Endothelial cell of umbilical vein (primary cell): ENCODE results near the gene DYNC1LI2. TPM values are rescaled to one million over a fixed set of nuclear protein-coding genes. Genes with fewer than 3 reads are reported as not detected.
A peak's percentile ranks its signal among the peaks of the same experiment; 100 is the strongest.

Experiments used
- BruUV-seq: library from RNA; stranded (reverse); fragments of 400-500 nt; replicated peaks from 2 replicates; lab custom pipeline; 2021; lab: Mats Ljungman, UMichigan
- CTCF ChIA-PET: fragments of 300-600, 350-600 bp; sonication (Branson Sonifier 250); formaldehyde crosslinking; loops from one replicate; lab custom pipeline; 2021; ENCODE audit warnings: antibody characterized with exemption, inconsistent platforms; lab: Charles Lee
- POLR2A ChIA-PET: fragments of 300-600, 350-600 bp; sonication (Branson Sonifier 250); formaldehyde crosslinking; loops from one replicate; lab custom pipeline; 2021; ENCODE audit warnings: antibody characterized with exemption, inconsistent platforms; lab: Charles Lee
- DNase-seq: peaks from one replicate; pipeline ENCODE4 v3.0.0-alpha.2; 2011; ENCODE audit warnings: low read depth, low spot score
- FAIRE-seq: peaks from 2 replicates; lab custom pipeline; 2011; peaks lifted over from hg19 to GRCh38; lab: Jason Lieb, UNC
- H2AFZ ChIP-seq: 2 replicates; pipeline ENCODE4 v1.6.0; 2012; ENCODE audit warnings: low read depth, low read length, control low read depth, inconsistent platforms
- H3K27ac ChIP-seq: 2 replicates; pipeline ENCODE4 v1.5.1; 2011; ENCODE audit warnings: low read depth, mild to moderate bottlenecking, control low read depth, low read length, moderate library complexity; ENCODE audit not compliant: insufficient read depth
- H3K27me3 ChIP-seq, 2 experiments: 2 replicates each; pipeline versions ENCODE4 v1.6.0 to v1.6.1; 2011; ENCODE audit warnings: low read length in 2 of 2, mixed read lengths in 1 of 2; ENCODE audit not compliant: control insufficient read depth in 2 of 2, insufficient read depth in 2 of 2
- H3K36me3 ChIP-seq, 2 experiments: 2 replicates in 1 of 2; 3 replicates in 1 of 2; pipeline ENCODE4 v1.5.1; 2011; ENCODE audit warnings: low read length in 2 of 2, mild to moderate bottlenecking in 1 of 2, moderate library complexity in 1 of 2; ENCODE audit not compliant: control insufficient read depth in 2 of 2, insufficient read depth in 2 of 2; ENCODE audit errors: extremely low read depth in 1 of 2
- H3K4me1 ChIP-seq: 3 replicates; pipeline ENCODE4 v1.5.1; 2011; ENCODE audit warnings: mild to moderate bottlenecking, low read length; ENCODE audit not compliant: control insufficient read depth, insufficient read depth; ENCODE audit errors: extremely low read depth
- H3K4me2 ChIP-seq: 2 replicates; pipeline ENCODE4 v1.6.1; 2011; ENCODE audit warnings: low read length, control low read depth, mixed read lengths; ENCODE audit not compliant: insufficient read depth
- H3K4me3 ChIP-seq, 3 experiments: fragments of 200-600 bp in 1 of 3; sonication (generic), shearing (Covaris generic) in 1 of 3; replicated peaks in 1 of 3; 2 replicates each; pipeline ENCODE4 v1.5.1; 2011 to 2016; ENCODE audit warnings: control low read depth in 3 of 3, low read length in 3 of 3, mild to moderate bottlenecking in 2 of 3, inconsistent platforms in 1 of 3, low read depth in 1 of 3, moderate library complexity in 1 of 3; ENCODE audit not compliant: insufficient read depth in 1 of 3
- H3K79me2 ChIP-seq: 2 replicates; pipeline ENCODE4 v1.6.0; 2012; ENCODE audit warnings: low read length, inconsistent platforms; ENCODE audit not compliant: control insufficient read depth, insufficient read depth
- H3K9ac ChIP-seq: replicated peaks from 2 replicates; pipeline ENCODE3; 2011; ENCODE audit warnings: low read length, control low read depth; ENCODE audit not compliant: insufficient read depth; ENCODE audit errors: extremely low read depth
- H3K9me1 ChIP-seq: replicated peaks from 3 replicates; pipeline ENCODE4 v1.6.0; 2011; ENCODE audit warnings: mild to moderate bottlenecking, low read length; ENCODE audit not compliant: control insufficient read depth, insufficient read depth; ENCODE audit errors: extremely low read depth
- H3K9me3 ChIP-seq: replicated peaks from 2 replicates; pipeline ENCODE4 v1.5.1; 2012; ENCODE audit warnings: low read length, inconsistent platforms; ENCODE audit not compliant: control insufficient read depth, insufficient read depth
- H4K20me1 ChIP-seq: replicated peaks from 2 replicates; pipeline ENCODE3; 2011; ENCODE audit warnings: mild to moderate bottlenecking, low read length; ENCODE audit not compliant: control insufficient read depth, insufficient read depth; ENCODE audit errors: extremely low read depth
- EZH2 ChIP-seq: IDR thresholded peaks from 2 replicates; pipeline ENCODE4 v1.6.1; 2012; ENCODE audit warnings: borderline replicate concordance, low read depth, mild to moderate bottlenecking, moderate library complexity, low read length, inconsistent platforms; ENCODE audit not compliant: severe bottlenecking
- FOS ChIP-seq: IDR thresholded peaks from 2 replicates; pipeline ENCODE4 v1.6.1; 2011; ENCODE audit warnings: mild to moderate bottlenecking, low read length, moderate library complexity, borderline replicate concordance; ENCODE audit not compliant: insufficient read depth
- GATA2 ChIP-seq: IDR thresholded peaks from 2 replicates; pipeline ENCODE4 v1.7.0; 2011; ENCODE audit warnings: low read depth, mild to moderate bottlenecking, moderate library complexity, mixed read lengths, low read length; ENCODE audit not compliant: insufficient read length, insufficient read depth
- JUN ChIP-seq: IDR thresholded peaks from 2 replicates; pipeline ENCODE4 v1.6.1; 2011; ENCODE audit warnings: borderline replicate concordance, low read depth; ENCODE audit not compliant: insufficient read length, insufficient read depth
- MYC ChIP-seq: IDR thresholded peaks from one replicate; pipeline ENCODE4 v1.6.1; 2011; ENCODE audit warnings: mild to moderate bottlenecking, low read depth, low read length
- POLR2A ChIP-seq: IDR thresholded peaks from 2 replicates; pipeline ENCODE4 v1.6.1; 2012; ENCODE audit warnings: low read depth, mild to moderate bottlenecking, control low read depth, low read length
- POLR2AphosphoS5 ChIP-seq: IDR thresholded peaks from 2 replicates; pipeline ENCODE4 v1.6.1; 2012; ENCODE audit warnings: low read depth, mild to moderate bottlenecking, control low read depth, low read length, moderate library complexity; ENCODE audit not compliant: insufficient read depth
- dilution Hi-C: fragments of 300-500 bp; cut with MboI; formaldehyde crosslinking; loops from one replicate; pipeline ENCODE4 v1.15.0; 2019; ENCODE audit warnings: low sequenced_read_pairs; ENCODE audit not compliant: extremely low pct_ligation_motif_present
- intact Hi-C: fragments of 100-400 bp; cut with micrococcal nuclease; formaldehyde crosslinking; loops from one replicate; pipeline ENCODE4 v1.10.0; 2022
- polyA plus RNA-seq, 4 experiments: library from polyadenylated mRNA; depleted of rRNA in 3 of 4; stranded (reverse) in 3 of 4; unstranded in 1 of 4; fragments of >200 nt; gene quantifications; 2 replicates each; pipeline versions ENCODE4 v1.2.1 to v1.2.3, GENCODE V29; 2011 to 2012; ENCODE audit warnings: missing spikeins in 1 of 4
- total RNA-seq: library from RNA; stranded (reverse); gene quantifications from 2 replicates; pipeline ENCODE4 v1.2.3, GENCODE V29; 2021
- TF ChIP-seq, protein P1 (sequence below), 2 donors: IDR thresholded peaks; 1 replicate in 1 of 2; 2 replicates in 1 of 2; pipeline ENCODE4 v1.5.1; 2011; ENCODE audit warnings: low read length in 2 of 2, mild to moderate bottlenecking in 2 of 2, moderate library complexity in 2 of 2, control low read depth in 1 of 2, inconsistent platforms in 1 of 2, low read depth in 1 of 2; ENCODE audit not compliant: insufficient read depth in 1 of 2; ENCODE audit errors: extremely low read depth in 1 of 2
- TF ChIP-seq, protein P2 (sequence below): IDR thresholded peaks from 2 replicates; pipeline ENCODE4 v1.6.1; 2011; ENCODE audit not compliant: insufficient read depth, insufficient read length

The DYNC1LI2 gene
- total and polyA plus RNA-seq, 2 donors (not counting 3 experiments of a cell fraction or from before 2014, with no cell fraction given) = 110 to 159 TPM

DNA sequence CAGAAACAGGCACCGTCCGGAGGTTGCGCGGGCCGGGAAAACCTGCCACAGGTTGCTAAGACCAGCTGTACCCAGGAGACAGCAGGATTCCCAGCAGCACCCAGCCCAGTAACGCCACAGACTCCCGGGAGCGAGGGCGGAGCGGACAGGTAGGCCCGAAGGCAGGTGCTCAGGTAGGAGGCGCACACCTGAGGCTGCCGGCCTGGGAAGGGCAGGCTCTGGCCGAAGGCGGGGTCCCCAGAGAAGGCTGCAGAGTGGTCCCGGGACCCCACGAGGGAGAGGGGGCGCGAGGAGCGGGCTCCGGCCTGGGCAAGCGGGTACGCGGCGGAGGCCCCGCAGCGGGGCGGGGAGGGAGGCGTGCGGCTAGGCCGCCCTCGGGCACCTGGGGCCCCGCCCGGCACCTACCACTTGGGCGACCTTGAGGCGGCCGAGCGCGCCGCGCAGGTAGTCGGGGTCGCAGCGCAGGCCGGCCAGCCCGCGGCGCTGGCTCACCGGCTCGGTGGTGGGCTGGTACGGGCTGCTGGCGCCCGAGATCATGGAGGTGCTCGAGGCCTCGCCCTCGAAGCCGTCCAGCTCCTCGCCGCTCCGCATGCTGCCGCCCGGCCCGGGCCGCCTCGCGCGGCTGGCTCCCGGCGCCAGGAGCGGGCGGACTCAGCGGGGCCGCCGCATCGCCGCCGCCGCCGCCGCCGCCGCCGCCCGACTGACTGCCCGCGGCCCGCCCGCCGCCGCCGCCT is 55.3 kb downstream of the DYNC1LI2 start:
- intact Hi-C loops (loop anchor here (2.0 kb wide), 1 partner anchor 35 kb away; no protein-coding TSS in a partner anchor), dilution Hi-C loops (no loop called here)
- H2AFZ ChIP-seq = peak overlapping the region; percentile 86
- H3K4me1 ChIP-seq = peaks cover 8% of the 10 kb centered on the region
- H3K79me2 ChIP-seq = no peaks in the 10 kb centered on the region
- BruUV-seq = no TSS peak
- H3K4me2 ChIP-seq = peak overlapping the region; percentile 66
- CTCF ChIA-PET = interaction anchor here (0.6 to 7.8 kb wide), 11 partner anchors 11 to 172 kb away, joined by 3 to 49 read pairs (median 3); no protein-coding TSS in a partner anchor
- DNase-seq (peak; percentile 10), FAIRE-seq (no peak)
- TF ChIP-seq, protein P1, sequence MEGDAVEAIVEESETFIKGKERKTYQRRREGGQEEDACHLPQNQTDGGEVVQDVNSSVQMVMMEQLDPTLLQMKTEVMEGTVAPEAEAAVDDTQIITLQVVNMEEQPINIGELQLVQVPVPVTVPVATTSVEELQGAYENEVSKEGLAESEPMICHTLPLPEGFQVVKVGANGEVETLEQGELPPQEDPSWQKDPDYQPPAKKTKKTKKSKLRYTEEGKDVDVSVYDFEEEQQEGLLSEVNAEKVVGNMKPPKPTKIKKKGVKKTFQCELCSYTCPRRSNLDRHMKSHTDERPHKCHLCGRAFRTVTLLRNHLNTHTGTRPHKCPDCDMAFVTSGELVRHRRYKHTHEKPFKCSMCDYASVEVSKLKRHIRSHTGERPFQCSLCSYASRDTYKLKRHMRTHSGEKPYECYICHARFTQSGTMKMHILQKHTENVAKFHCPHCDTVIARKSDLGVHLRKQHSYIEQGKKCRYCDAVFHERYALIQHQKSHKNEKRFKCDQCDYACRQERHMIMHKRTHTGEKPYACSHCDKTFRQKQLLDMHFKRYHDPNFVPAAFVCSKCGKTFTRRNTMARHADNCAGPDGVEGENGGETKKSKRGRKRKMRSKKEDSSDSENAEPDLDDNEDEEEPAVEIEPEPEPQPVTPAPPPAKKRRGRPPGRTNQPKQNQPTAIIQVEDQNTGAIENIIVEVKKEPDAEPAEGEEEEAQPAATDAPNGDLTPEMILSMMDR (IDR thresholded peaks at IDR 0.05; ENCODE audit: extremely low read depth in 1 of 2, insufficient read depth in 1 of 2, low read depth in 1 of 2, low read length in 2 of 2) = no peak
- no peak for TF ChIP-seq POLR2A
- no peak for TF ChIP-seq GATA2
- no peak for TF ChIP-seq MYC
- TF ChIP-seq POLR2AphosphoS5 = no peak
- no peak for TF ChIP-seq JUN
- TF ChIP-seq EZH2 = no peak
- TF ChIP-seq, protein P2, sequence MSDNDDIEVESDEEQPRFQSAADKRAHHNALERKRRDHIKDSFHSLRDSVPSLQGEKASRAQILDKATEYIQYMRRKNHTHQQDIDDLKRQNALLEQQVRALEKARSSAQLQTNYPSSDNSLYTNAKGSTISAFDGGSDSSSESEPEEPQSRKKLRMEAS = no peak
- TF ChIP-seq FOS = no peak
- POLR2A ChIA-PET = no interaction called here
- H3K9me1 ChIP-seq = no peaks in the 10 kb centered on the region
- H3K27ac ChIP-seq = no peak overlapping the region
- no peaks in the 10 kb centered on the region for H3K36me3 ChIP-seq
- H3K4me3 ChIP-seq = peak overlapping the region; percentile 40 to 60 (median 53)
- H3K9ac ChIP-seq = peak overlapping the region; percentile 45
- H3K27me3 ChIP-seq = peaks cover 2% of the 10 kb centered on the region in 2 experiments
- no peaks in the 10 kb centered on the region for H3K9me3 ChIP-seq
- H4K20me1 ChIP-seq = no peaks in the 10 kb centered on the region
